Activated CD8-positive, alpha-beta T cell treated with anti-CD3 and anti-CD28 coated beads, Interleukin-2, amount 10 ng/mL, durations not matched to agents 7 days and 5 days (primary cell): Measurements from ENCODE around the gene LANCL2. TPM values are rescaled to one million over a fixed set of nuclear protein-coding genes. Genes with fewer than 3 reads are reported as not detected.

Experiments used
- ATAC-seq: fragments of 150-1000 bp; cut with Tn5 transposase; one replicate; pipeline ENCODE4 v1.10.0; 2021; ENCODE audit warnings: moderate library complexity
- CTCF ChIA-PET: fragments of 350-600 bp; sonication (Branson Sonifier 250); formaldehyde crosslinking; loops from one replicate; lab custom pipeline; 2021; ENCODE audit warnings: antibody characterized with exemption; lab: Charles Lee
- POLR2A ChIA-PET: fragments of 350-600 bp; sonication (Branson Sonifier 250); formaldehyde crosslinking; loops from one replicate; lab custom pipeline; 2021; ENCODE audit warnings: antibody characterized with exemption; lab: Charles Lee
- DNase-seq: peaks from one replicate; pipeline ENCODE4 v3.0.0-alpha.2; 2020
- H3K27ac Mint-ChIP-seq: one replicate; pipeline ENCODE4 v1.8.0; 2021; ENCODE audit warnings: mild to moderate bottlenecking, mixed read lengths
- H3K27me3 Mint-ChIP-seq: one replicate; pipeline ENCODE4 v1.8.0; 2021; ENCODE audit warnings: low read depth, mixed read lengths
- H3K36me3 Mint-ChIP-seq: one replicate; pipeline ENCODE4 v1.8.0; 2021; ENCODE audit warnings: low read depth, mixed read lengths
- H3K4me1 Mint-ChIP-seq: one replicate; pipeline ENCODE4 v1.8.0; 2021; ENCODE audit warnings: low read depth, mixed read lengths
- H3K4me3 Mint-ChIP-seq: one replicate; pipeline ENCODE4 v1.8.0; 2021; ENCODE audit warnings: mild to moderate bottlenecking, mixed read lengths
- H3K9me3 Mint-ChIP-seq: one replicate; pipeline ENCODE4 v1.8.0; 2022; ENCODE audit warnings: mixed read lengths; ENCODE audit not compliant: insufficient read depth
- total RNA-seq, 2 experiments: library from RNA; stranded (reverse); gene quantifications; one replicate each; pipeline ENCODE4 v1.2.3, GENCODE V29; 2021

Gene LANCL2
- total RNA-seq, 2 experiments from 2014 or later: 8.0 to 8.5 TPM

GRCh38 chr7:55431898-55432297, 66.8 kb downstream of the LANCL2 start:
- DNase-seq (no peak), ATAC-seq (no peak)
- H3K36me3 Mint-ChIP-seq: no peaks in the 10 kb centered on the region
- no peaks in the 10 kb centered on the region for H3K27me3 Mint-ChIP-seq
- H3K4me3 Mint-ChIP-seq: no peak overlapping the region
- no peaks in the 10 kb centered on the region for H3K9me3 Mint-ChIP-seq
- ChIA-PET CTCF (interaction anchor here (0.8 to 3.6 kb wide), 5 partner anchors 21 to 165 kb away, joined by 3 to 26 read pairs (median 4); no protein-coding TSS in a partner anchor), POLR2A (no interaction called here)
- no peak overlapping the region for H3K27ac Mint-ChIP-seq
- H3K4me1 Mint-ChIP-seq: peaks cover 2% of the 10 kb centered on the region

DNA sequence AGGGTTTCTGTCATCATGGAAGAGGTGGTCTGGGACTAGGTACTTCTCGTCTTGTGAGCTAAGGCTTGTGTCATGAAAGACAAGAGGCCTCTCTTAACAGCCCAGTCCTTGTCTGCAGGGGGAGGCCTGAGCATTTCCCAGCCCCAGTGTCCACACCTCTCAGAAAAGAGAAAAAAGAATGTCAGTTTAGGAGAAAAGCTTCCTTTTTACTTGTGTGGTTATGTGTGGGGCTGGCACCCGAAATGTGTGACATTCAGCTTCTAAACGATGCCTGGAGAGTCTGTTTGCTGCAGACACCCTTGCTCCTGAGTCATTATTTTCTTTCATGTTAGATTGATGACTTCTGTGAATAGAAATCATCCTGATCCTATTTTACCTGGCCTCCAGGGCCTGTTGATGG, 67.4 kb downstream of the LANCL2 start:
- H3K36me3 Mint-ChIP-seq: no peaks in the 10 kb centered on the region
- H3K4me3 Mint-ChIP-seq: no peak overlapping the region
- no peaks in the 10 kb centered on the region for H3K27me3 Mint-ChIP-seq
- ChIA-PET POLR2A (no interaction called here), CTCF (interaction anchor here (0.9 to 3.6 kb wide), 7 partner anchors 20 to 164 kb away, joined by 3 to 26 read pairs (median 3); no protein-coding TSS in a partner anchor)
- H3K9me3 Mint-ChIP-seq: no peaks in the 10 kb centered on the region
- ATAC-seq (no peak), DNase-seq (no peak)
- H3K27ac Mint-ChIP-seq: no peak overlapping the region
- peaks cover 2% of the 10 kb centered on the region for H3K4me1 Mint-ChIP-seq

DNA sequence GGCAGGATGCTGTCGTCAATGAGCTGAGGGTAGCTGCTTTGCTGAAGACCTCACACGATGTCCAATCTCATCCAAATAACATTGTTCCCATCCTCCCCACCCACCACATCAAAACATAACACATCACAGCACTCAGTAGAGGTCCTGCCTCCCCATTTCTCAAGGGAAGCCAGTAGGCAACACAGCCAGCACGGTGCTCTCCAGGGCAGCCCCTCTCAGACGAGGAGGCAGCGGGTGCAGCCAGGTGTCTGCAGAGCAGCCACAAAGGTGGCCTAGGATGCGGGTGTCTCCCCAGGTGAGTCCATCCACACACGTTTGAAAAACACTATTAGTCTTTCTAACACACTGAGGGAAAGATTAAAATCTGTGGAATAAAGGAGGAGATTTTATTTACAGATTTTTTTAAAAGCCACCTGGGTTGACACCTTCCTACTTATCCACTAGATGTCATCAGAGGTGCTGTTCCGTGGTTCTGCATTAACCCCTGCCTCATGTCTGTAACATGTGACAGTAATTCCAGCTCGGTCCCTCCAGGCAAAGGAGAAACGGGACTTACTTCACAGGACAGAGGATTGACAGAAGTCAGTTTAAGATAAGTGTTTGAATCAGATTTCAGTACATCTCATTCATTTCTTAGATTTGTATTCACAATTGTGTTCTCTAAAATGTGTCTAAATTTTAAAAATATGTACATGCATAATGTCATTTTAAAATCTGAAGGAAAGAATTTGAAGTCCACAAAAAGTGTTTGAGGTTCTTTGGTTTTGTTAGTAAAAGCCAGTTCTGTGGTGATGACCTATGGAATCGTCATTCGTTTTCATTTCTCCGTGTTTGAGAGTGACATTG, 68.0 kb downstream of the LANCL2 start:
- Mint-ChIP-seq H3K36me3 (no peaks in the 10 kb centered on the region), H3K27ac (no peak overlapping the region)
- no peak for ATAC-seq

GRCh38 chr7:55435466-55435865, 70.3 kb downstream of the LANCL2 start:
- H3K36me3 Mint-ChIP-seq: no peaks in the 10 kb centered on the region
- CTCF ChIA-PET: no interaction called here
- no peaks in the 10 kb centered on the region for H3K27me3 Mint-ChIP-seq
- H3K27ac Mint-ChIP-seq: no peak overlapping the region
- POLR2A ChIA-PET: no interaction called here
- no peak for ATAC-seq
- DNase-seq: no peak
- peaks cover 5% of the 10 kb centered on the region for H3K4me1 Mint-ChIP-seq
- H3K9me3 Mint-ChIP-seq: no peaks in the 10 kb centered on the region
- H3K4me3 Mint-ChIP-seq: no peak overlapping the region

More for the DNA sequence above, 68.0 kb downstream of the LANCL2 start:
- DNase-seq: peak; percentile 34
- ChIA-PET CTCF (interaction anchor here (0.6 to 3.6 kb wide), 9 partner anchors 9 to 208 kb away, joined by 3 to 26 read pairs (median 3); no protein-coding TSS in a partner anchor), POLR2A (no interaction called here)
- Mint-ChIP-seq H3K9me3 (no peaks in the 10 kb centered on the region), H3K4me3 (no peak overlapping the region), H3K27me3 (no peaks in the 10 kb centered on the region), H3K4me1 (peaks cover 2% of the 10 kb centered on the region)

- no peaks in the 10 kb centered on the region for H3K9me3 Mint-ChIP-seq
- POLR2A ChIA-PET: no interaction called here
- CTCF ChIA-PET: no interaction called here
- ATAC-seq (no peak), DNase-seq (no peak)
- H3K4me1 Mint-ChIP-seq: peaks cover 6% of the 10 kb centered on the region
- no peaks in the 10 kb centered on the region for H3K27me3 Mint-ChIP-seq
- no peak overlapping the region for H3K27ac Mint-ChIP-seq
- H3K36me3 Mint-ChIP-seq: no peaks in the 10 kb centered on the region
- H3K4me3 Mint-ChIP-seq: no peak overlapping the region
Observed at GRCh38 chr7:55436457-55436856, 71.3 kb downstream of the LANCL2 start.

DNA sequence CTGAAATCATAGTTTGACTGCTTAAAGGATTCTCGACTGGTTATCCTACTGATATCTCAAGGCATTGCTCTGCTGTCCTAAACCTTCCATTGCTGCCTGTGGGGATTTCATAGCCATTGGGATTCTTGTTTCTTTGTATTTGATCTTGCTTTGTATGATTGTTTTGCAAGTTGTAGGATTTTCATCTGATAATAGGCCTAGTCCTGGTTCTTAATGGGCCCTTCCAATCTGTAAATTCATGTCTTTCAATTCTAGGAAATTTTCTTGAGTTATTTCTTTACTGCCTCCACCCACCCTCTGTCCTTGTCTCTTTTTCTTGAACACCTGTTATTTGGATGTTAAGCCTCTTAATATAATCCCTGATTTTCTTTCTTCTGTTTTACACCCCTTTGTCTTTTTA, 72.2 kb downstream of the LANCL2 start:
- ATAC-seq: no peak
- H3K4me1 Mint-ChIP-seq: peaks cover 12% of the 10 kb centered on the region
- H3K27me3 Mint-ChIP-seq: no peaks in the 10 kb centered on the region
- DNase-seq: no peak
- CTCF ChIA-PET: no interaction called here
- H3K36me3 Mint-ChIP-seq: no peaks in the 10 kb centered on the region
- POLR2A ChIA-PET: no interaction called here
- no peaks in the 10 kb centered on the region for H3K9me3 Mint-ChIP-seq
- no peak overlapping the region for H3K4me3 Mint-ChIP-seq
- no peak overlapping the region for H3K27ac Mint-ChIP-seq

- H3K4me3 Mint-ChIP-seq: no peak overlapping the region
- no peaks in the 10 kb centered on the region for H3K36me3 Mint-ChIP-seq
- H3K9me3 Mint-ChIP-seq: no peaks in the 10 kb centered on the region
- H3K27me3 Mint-ChIP-seq: no peaks in the 10 kb centered on the region
- ChIA-PET POLR2A (no interaction called here), CTCF (no interaction called here)
- DNase-seq (no peak), ATAC-seq (no peak)
- no peak overlapping the region for H3K27ac Mint-ChIP-seq
- peaks cover 12% of the 10 kb centered on the region for H3K4me1 Mint-ChIP-seq
Observed at GRCh38 chr7:55438085-55438756, 73.1 kb downstream of the LANCL2 start.

GRCh38 chr7:55438757-55439525, 73.8 kb downstream of the LANCL2 start:
- no peaks in the 10 kb centered on the region for H3K27me3 Mint-ChIP-seq
- ATAC-seq: no peak
- H3K4me3 Mint-ChIP-seq: no peak overlapping the region
- H3K27ac Mint-ChIP-seq: no peak overlapping the region
- CTCF ChIA-PET: no interaction called here
- POLR2A ChIA-PET: no interaction called here
- H3K9me3 Mint-ChIP-seq: no peaks in the 10 kb centered on the region
- no peak for DNase-seq
- H3K4me1 Mint-ChIP-seq: peaks cover 10% of the 10 kb centered on the region
- no peaks in the 10 kb centered on the region for H3K36me3 Mint-ChIP-seq

GRCh38 chr7:55439627-55440026, 74.5 kb downstream of the LANCL2 start:
- Mint-ChIP-seq H3K27ac (no peak overlapping the region), H3K27me3 (no peaks in the 10 kb centered on the region), H3K36me3 (no peaks in the 10 kb centered on the region), H3K9me3 (no peaks in the 10 kb centered on the region), H3K4me3 (no peak overlapping the region), H3K4me1 (peaks cover 10% of the 10 kb centered on the region)
- ATAC-seq (no peak), DNase-seq (no peak)
- ChIA-PET POLR2A (no interaction called here), CTCF (no interaction called here)

GRCh38 chr7:55440040-55440690, 75.0 kb downstream of the LANCL2 start:
- Mint-ChIP-seq H3K9me3 (peaks cover under 1% of the 10 kb centered on the region), H3K4me1 (peaks cover 10% of the 10 kb centered on the region), H3K27ac (no peak overlapping the region), H3K4me3 (no peak overlapping the region), H3K36me3 (no peaks in the 10 kb centered on the region), H3K27me3 (no peaks in the 10 kb centered on the region)
- no peak for ATAC-seq
- DNase-seq: no peak
- ChIA-PET POLR2A (no interaction called here), CTCF (no interaction called here)

GRCh38 chr7:55441002-55441401, 75.9 kb downstream of the LANCL2 start:
- DNase-seq (no peak), ATAC-seq (no peak)
- Mint-ChIP-seq H3K27me3 (no peaks in the 10 kb centered on the region), H3K9me3 (peaks cover 6% of the 10 kb centered on the region), H3K4me3 (no peak overlapping the region), H3K27ac (no peak overlapping the region), H3K36me3 (no peaks in the 10 kb centered on the region), H3K4me1 (peaks cover 10% of the 10 kb centered on the region)
- ChIA-PET POLR2A (no interaction called here), CTCF (no interaction called here)
